Measurements from ENCODE around the gene PTPRD.

PTPRD gene

DNA sequence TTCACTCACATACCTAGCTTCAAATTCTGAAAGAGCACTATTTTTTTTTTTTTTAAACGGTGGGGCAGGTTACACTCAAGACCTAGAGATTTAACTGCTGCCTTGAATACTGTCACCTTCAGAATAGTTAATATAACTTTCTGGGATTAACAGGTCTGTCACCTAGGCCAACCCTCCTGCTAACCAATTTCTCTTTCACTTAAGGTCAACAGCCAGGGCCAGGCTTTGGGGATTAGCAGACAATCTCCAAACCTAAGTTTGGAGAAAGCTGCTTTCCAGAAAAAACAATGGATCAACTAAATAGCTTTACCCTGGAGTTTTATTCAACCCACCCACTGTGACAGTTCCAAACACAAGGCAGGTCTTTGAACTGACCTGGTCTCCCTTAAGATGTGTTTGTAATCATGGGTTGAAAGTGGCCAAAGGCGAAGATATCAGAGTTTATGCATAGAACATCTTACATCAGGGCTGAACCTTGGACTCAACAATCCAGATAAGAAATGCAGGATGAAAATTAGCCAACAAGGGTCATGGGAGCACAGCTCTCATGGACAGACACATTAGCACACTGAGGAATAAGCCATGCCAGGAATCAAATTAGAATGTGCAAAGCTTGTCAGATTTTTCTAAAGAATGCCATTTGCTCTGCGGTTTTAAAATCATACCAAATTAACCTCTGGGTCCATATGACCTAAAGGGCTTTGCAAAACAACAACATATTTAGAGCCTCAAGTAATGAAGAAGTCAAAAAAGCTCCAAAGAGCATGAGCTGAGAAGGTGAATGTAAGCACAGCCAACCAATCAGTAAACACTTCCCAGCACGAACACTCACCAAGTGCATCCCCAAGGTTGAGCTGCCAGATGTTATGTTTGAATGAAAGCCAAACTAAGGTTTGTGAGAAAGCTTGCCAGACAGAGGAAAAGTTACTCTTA is 2274.7 kb downstream of the PTPRD start:
- DNase-seq, result no peak

DNA sequence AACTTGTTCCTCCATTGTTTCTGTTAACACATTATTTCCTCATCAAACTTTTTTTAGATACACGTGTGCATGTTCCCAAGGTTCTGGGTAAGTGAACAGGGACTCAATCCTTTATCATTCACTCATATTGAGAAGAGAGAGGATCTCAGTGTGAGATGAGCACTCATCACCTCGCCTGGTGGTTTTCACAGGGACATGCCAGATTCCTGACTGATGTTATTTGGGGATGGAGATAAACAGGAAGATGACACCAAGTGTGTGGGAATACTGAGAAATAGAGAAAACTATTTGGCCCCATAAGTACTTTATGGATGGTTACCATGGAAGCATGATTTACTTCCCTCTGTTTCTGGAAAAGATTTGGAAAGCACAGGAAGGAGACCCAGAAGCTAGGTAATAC is 2279.9 kb downstream of the PTPRD start:
- DNase-seq, result no peak

DNA sequence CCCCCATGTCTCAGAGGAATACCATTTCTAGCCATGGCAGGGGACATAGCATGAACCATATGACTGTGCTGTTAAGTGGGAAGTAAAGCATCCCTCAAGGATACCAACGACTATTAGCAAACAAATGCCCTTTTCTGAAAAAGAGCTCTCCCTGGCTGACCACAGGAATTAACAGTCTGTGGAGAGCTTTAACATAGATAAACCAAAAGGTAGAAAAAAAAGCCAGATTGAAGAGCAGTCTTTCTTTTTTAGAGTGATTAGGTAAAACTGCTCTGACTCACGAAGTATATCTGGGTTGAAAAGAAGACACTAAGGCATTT is 2280.5 kb downstream of the PTPRD start:
- DNase-seq, result no peak

DNA sequence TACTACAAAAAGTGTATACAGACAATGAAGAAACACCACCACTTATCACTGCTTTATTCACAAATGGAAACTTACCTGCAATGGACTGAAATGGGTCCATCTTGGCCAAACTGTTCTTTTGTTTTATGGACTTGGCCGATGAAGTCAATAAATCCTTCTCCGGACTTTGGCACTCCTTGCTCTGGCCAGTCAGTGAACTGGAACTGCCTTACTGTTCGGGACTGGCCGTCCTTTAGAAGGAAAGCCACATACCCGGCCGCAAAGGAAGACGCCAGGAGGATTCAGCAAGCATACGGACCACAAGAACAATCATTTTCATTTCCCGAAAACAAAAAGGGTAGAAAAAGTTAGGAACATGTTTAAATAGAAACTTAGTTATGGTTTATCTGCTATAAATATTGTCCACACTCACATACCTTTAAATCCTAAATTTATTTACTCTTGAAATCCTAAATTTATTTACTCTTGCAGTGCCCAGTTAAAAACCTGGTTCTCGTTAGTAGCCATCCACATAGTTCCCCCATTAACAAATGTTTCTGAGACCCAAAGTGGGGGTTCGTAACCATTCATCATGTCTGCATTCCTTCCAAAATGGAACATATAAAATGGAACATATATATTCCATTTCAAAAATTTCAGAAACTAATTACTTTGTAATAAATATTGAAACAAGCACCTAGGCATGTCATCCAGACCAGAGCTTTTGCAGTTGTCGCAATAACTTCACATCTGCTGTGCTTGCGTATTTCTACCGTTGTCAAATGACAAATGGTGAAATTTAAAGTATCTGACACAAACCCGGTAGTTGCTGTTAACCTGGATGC is 2281.1 kb downstream of the PTPRD start:
- peak; percentile 47 for DNase-seq

DNA sequence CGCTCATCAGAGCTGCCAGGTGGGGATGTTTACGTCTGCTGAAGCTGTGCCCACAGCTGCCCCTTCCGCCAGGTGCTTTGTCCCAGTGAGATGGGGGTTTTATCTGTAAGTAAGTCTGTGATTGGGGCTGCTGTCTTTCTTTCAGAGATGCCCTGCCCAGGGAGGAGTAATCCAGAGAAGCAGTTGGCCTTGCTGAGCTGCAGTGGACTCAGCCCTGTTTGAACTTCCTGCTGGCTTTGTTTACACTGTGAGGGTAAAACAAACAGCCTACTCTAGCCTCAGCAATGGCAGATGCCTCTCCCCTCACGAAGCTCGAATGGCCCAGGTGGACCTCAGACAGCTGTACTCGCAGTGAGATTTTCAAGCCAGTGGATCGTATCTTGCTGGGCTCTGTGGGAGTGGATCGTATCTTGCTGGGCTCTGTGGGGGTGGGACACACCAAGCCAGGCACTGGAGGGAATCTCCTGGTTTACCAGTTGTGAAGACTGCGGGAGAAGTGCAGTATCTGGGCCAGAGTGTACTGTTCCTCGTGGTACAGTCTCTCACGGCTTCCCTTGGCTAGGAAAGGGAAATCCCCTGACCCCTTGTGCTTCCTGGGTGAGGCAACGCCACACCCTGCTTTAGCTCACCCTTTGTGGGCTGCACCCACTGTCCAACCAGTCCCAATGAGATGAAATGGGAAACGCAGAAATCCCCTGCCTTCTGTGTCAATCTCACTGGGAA is 2283.1 kb downstream of the PTPRD start:
- DNase-seq, result no peak

DNA sequence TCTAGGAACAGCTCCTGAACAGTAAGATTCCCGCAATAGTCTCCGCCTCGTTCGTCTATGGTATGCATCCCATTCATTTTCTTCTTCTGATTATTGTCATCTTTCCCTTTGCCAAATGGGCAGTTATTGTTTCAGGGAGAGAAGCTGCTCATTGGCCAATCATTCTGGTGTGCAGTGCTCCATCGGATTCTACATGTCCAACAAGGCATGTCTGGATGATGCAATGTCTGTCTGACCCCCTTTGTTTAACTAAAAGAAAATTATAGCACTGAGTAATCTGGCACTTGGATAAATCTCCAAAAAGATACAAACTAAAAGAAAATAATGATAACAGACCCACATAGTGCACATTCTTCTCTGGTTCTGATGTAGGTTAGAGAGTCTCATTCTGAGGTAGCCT is 2297.6 kb downstream of the PTPRD start:
- no peak for DNase-seq

DNA sequence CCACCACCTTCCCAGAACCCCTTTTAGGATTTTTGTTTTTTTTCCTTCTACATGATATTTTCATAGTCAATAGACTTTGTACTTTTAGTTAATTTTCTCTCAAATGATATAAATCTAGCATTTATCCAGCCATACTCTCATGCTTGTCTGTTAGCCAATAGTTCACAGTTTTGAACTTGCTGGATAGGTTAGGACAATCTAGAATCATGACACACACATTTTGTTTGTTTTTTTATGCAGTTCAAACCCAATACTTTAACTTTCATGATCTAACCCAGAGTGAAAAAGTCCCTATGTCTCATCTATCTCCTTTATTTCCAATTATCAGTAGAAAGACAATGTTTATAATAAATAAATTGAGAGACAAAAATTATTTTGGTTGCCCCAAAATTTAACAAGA is 2303.5 kb downstream of the PTPRD start:
- no peak for DNase-seq

DNA sequence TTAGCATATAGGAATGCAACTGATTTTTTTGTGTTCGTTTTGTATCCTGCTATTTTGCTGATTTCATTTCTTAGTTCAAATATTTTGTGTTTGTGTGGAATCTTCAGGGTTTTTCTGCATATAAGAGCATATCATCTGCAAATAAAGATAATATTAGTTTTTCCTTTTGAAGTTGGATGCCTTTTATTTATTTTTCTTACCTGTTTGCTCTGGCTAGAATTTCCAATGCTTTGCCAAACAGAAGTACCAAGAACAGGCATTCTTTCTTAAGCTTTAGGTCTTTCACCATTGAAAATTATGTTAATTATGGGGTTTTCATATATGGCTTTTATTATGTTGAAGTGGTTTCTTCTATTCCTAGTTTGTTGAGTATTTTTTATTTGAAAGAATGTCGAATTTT is 2308.1 kb downstream of the PTPRD start:
- no peak for DNase-seq

DNA sequence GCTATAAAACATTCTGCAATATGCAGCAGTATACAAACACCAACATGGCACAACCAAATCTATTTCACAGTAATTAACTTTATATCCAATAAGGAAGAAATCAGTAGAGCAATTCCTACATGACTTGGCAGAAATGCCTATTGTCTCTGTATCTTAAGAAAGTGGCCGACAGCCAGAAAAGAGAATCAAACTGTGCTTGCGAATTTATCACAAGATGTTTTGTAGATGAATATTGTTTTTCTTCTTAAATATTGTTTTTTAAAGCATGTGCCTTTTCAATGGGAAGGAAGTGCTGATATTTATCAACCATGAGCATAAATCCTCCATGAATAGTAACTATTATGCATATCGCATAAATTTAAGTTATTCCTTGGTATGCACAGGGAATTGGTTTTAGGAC is 2311.5 kb downstream of the PTPRD start:
- no peak for DNase-seq

DNA sequence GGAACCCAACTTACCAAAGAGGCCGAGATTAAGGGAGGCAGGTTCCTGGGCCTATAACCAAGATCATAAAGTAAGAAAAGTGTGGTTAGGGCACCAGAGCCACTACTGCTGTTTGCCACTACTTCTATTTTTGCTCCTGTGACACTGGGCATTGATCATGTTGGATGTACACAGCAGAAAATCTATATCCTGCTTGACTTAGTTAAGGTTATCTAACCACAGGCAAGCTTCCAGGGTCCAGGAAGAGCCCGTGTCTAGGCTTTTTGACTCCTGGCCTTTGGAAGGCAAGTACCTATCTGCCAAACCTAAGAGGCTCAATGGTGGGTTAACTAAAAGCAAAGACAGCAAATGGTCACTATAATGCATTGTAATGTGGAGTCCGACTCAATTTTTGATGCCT is 2315.8 kb downstream of the PTPRD start:
- no peak for DNase-seq

DNA sequence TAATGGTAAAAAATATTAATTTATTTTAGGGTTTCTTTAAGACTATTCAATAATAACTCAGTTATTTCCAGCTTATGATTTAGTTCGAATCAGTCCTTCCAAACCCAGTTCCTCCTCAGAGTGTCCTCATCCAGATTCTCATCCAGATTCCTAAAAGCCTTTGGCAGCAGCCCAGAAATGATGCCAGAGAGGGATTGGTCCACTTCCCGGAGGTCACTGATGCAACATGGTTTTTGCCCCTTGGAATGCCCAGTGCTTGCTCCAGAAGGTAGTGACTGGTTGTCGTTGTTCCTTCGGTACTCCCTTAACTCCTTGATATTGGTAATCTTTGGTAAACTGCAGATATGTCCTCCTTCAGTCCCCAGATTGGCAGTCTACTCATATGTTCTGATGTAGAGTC is 2320.1 kb downstream of the PTPRD start:
- no peak for DNase-seq

DNA sequence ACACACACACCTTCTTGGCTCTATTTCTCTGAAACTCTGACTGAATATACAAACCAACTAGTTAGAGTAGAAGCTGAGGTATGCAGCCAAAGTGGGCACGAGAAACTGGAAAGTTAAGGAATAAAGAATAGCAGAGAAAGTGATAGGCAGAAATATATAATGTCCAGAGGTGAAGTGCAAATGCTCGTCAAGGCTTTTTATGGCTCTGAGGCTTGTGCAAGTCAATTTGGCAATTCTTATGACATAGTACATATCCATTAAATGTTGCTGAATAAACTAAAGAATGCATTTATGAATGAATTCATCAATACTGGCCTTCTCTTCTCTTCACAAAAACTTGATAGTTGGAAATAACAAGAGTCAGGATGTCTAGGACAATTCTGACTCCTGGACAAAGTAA is 2323.1 kb downstream of the PTPRD start:
- no peak for DNase-seq

DNA sequence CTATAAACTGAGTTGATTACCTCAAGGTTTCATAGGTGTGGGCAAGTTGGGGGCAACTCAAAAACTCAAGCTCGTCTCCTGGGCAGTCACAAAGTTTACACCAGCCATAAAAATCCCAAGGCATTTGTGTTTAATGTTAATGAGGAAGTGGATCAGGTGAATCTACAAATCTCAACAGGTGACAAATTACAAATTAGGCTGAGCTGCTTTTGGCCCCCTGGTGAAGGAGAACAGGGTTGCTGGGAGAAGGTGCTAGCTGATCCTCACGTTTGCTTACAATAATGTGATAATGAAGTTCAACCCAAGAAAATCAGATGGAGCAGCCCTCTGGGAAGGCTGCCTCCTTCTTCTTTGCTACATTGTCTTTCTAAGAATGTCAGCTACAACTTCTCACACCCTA is 2324.8 kb downstream of the PTPRD start:
- no peak for DNase-seq

DNA sequence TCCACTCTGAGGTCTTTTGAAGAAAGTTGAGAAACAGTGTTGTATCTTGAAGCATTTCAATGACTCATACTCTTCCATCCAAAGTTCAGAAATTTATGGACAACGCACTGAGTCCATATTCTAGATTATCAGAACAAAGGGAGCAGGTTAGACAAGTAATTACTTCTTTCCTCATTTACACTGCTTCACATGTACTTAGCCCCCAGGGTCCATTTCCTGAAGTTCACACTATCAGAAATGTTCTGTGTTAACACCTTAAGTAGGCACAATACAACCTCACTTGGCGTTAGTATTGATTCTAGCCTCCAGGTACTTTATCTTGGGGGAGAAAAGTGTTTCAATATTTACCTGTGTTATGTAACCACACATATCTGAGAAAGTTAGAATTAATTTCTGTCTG is 2325.3 kb downstream of the PTPRD start:
- DNase-seq, result no peak

DNA sequence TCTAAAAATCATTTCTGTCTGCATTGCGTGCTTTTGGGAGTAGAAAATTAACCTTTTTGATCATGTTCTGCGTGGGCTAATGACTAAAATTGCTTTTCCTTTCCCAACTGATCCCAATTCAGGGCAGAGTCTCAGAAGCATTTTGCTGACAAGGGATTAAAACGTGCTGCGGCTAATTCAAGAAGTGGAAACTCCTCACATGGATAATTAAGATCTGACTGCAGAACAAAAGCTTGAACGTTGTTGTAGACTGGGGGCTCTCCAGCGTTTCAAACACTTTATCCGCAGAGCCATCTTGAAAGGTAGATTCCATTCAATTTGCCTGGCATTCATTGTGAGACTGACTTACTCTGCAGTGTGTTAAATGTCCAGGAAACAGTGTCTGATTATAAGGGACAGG is 2327.9 kb downstream of the PTPRD start:
- no peak for DNase-seq

DNA sequence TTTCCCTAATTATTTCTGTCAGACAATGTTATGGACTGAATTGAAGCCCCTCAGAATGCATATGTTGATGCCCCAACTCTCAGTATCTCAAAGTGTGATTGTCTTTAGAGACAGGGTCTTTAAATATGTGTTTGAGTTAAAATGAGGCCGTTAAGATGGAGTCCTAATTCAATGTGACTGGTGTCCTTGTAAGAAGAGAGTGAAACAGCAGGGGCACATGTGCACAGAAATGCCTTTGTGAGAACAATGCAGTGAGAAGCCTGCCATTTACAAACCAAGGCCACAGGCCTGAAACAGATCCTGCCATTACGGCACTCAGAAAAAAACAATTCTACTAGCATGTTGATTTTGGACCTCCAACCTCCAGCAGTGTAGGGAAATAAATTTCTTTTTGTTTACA is 2330.3 kb downstream of the PTPRD start:
- DNase-seq, result no peak

DNA sequence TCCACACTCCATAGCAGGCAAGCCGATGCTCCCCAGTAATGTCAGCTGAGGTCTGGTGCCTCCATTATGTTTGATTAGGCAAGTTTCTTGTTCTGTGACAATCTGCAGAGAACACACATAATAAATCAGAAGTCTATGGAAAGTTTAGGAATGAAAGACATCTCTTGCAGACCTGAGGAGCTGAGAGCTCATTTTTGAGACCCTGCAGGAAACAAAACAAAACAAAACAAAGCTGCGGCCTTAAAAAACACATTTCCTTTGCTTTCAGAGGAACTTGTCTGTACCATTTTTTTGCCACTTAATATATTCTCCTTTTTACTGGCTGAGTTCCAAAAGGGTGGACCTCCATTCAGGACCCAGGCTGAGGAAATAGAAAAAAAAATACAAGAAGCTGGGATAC is 2332.0 kb downstream of the PTPRD start:
- no peak for DNase-seq

DNA sequence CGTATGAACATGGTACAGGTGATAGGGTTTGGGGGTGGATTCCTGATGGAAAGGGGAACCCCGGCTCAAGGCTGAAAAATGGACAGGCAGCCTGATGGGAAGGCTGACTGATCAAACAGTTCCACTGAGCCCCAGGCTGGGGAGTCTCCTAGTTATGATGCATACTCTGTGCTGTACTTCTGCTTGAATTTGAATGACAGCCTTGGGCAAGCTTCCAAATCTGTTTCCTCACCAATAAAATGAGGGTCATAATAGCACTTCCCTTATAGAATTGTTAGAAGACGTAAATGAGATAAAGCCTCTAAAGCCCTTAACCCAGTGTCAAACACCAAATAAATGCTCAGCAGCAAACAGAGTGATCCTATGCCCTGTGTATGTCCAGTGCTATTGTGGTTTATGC is 2334.8 kb downstream of the PTPRD start:
- no peak for DNase-seq

DNA sequence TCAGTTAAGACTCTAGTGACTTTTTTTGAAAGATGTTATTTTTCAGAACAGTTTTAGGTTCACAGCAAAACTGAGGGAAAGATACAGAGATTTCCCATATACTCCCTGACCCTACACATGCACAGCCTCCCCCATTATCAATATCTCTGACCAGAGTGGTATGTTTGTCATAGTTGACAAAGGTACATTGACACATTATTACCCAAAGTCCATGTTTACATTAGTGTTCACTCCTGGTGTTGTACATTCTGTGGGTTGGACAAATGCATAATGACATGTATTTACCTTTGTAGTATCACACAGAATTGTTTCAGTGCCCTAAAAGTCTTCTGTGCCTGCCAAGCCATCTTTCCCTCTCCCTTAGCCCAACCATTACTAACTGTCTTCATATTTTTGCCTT is 2342.6 kb downstream of the PTPRD start:
- DNase-seq, result no peak

DNA sequence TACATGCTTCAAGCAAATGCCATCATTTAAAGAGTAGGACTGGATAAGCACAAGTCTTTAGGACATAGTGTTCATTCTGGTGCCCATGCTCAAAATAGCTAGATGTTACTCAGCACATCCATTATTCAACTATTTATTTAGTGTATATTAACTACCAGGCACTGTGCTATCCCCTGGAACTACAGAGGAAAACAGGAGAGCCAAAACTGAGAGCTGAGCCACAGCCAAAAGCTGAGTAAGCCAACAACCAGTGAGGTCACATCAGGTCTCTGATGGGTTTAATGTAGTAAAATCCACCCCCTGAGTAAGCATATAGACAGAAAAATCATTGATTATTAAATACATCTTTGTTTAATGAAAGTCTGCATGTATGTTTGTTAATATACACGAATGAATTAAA is 2343.9 kb downstream of the PTPRD start:
- DNase-seq, result no peak

DNA sequence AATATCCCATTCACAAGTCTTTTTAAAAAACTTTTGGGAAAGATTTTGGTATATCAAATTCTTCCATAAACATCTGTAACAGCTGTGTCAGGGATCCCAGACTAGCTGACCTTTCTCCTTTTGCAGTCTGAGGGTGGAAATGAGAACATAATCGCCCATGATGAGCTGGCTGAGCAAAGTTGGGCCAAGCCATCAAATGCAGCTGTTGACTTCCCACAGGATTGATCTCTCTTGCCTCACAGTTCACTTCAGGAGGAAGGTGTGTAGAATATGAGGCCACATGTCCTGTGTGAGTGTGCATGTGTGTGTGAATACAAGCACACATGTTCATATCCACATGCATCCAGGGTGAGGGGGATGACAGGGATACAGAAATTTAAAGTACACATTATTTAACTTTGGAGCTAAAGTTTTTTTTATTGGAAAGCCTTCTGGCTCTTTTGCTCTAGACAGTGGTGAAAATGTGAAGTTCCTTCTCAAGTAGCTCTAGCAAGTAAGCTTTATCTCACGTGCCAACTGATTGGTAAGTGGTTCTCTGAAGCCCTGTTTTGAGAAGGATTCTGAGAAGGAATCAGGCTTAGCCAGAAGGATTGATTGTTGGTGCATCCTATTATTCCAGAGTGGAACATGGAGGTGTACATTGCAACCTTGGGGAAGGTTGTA is 2344.5 kb downstream of the PTPRD start:
- peak; percentile 54 for DNase-seq

DNA sequence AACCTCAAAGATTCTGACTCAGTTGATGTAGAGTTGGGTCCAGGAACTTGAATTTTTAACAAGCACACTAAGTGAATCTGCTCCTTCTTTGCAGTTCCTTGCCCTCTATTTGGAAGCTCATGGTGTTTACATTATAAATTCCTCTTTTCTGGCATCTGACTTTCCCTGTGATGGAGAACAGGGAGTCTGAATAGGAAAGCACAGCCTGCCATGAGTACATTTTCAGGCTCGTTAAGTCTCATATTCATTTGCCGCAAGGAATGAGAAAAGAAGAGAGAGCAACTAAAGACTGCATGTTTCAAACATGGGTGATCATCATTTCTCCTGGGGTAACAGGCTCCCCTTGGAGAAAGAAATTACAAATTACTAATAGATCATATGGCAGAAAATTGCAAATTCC is 2345.2 kb downstream of the PTPRD start:
- no peak for DNase-seq

DNA sequence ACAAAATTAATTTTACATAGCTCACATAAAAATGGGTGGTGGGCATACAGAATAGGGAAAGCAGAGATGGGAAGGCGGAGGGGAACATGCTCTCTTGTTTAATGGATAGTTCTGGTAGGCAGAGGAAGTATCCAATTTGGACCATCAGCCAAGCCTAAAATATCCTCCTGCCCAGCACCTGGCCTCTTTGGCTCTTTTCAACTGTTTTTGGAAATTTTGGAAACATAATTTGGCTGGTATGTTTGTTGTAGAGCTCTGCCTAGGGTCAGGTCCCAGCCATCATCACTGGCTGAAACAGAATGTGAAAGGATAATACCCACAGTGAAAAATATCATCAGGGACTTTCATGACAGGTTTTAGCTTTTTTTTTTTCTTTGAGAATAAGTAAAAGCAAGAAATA is 2345.9 kb downstream of the PTPRD start:
- no peak for DNase-seq
